Thoracic aorta endothelial cell (primary cell): ENCODE data around the gene INF2. TPM values are rescaled to one million over a fixed set of nuclear protein-coding genes. Genes with fewer than 3 reads are reported as not detected.

ENCODE experiments used
- small RNA-seq: library from RNA; depleted of rRNA; stranded (forward); fragments of <200 nt; gene quantifications from one replicate; pipeline ENCODE3, GENCODE V24; 2012
- total RNA-seq: library from RNA; depleted of rRNA; stranded (reverse); fragments of >200 nt; gene quantifications from 2 replicates; pipeline ENCODE4 v1.2.3, GENCODE V29; 2012

Gene INF2
- 58.5 and 76.8 TPM in 2 replicates for total RNA-seq

GRCh38 chr14:104689109-104689880 lies at the start of gene INF2:
Gene INF2 (plus strand): TSS chr14:104689618. CDS start chr14:104701366, 11,748 bp downstream.

GRCh38 chr14:104723651-104724406 lies 34.4 kb downstream of the INF2 start, which contains the start of gene ADSS1:
Gene ADSS1 (plus strand): TSS chr14:104724229. CDS start chr14:104724271, 42 bp downstream.

GRCh38 chr14:104752735-104753527 lies 63.5 kb downstream of the INF2 start, which contains the start of gene SIVA1:
Gene SIVA1 (plus strand): TSS chr14:104753147. CDS start chr14:104753202, 55 bp downstream.

Small RNA genes within 50 kb of the gene (small RNA-seq; reads per million reads assigned to genes)
- gene MIR4710 = not detected

Other genes starting within 250 kb of the INF2 start
- gene C14orf180, start 109.9 kb upstream of the INF2 start, total RNA-seq = not detected in 2 replicates
- not detected in 2 replicates for gene TMEM179, start 84.8 kb upstream of the INF2 start, total RNA-seq
- gene ADSS1, start 34.6 kb downstream of the INF2 start, total RNA-seq = 1.4 and 2.3 TPM in 2 replicates
- 85.0 and 116 TPM in 2 replicates for gene SIVA1, start 63.5 kb downstream of the INF2 start, total RNA-seq
- 189 and 194 TPM in 2 replicates for gene AKT1, start 106.1 kb downstream of the INF2 start, total RNA-seq
- 3.1 and 4.4 TPM in 2 replicates for gene ZBTB42, start 111.5 kb downstream of the INF2 start, total RNA-seq
- 21.4 and 30.2 TPM in 2 replicates for gene CEP170B, start 175.7 kb downstream of the INF2 start, total RNA-seq
- gene PLD4, start 235.3 kb downstream of the INF2 start, total RNA-seq = under 0.01 and 0.07 TPM in 2 replicates